HEK293 (cell line): ENCODE measurements around the gene CFAP73.
A peak's percentile ranks its signal among the peaks of the same experiment; 100 is the strongest.

ENCODE experiments used
- CTCF ChIA-PET: fragments of 350-600 bp; formaldehyde crosslinking; extraction: SDS; loops from one replicate; lab custom pipeline; 2021; ENCODE audit warnings: antibody characterized with exemption; lab: Yijun Ruan, JAX
- POLR2A ChIA-PET: fragments of 300-600 bp; formaldehyde crosslinking; extraction: SDS; loops from one replicate; lab custom pipeline; 2020; ENCODE audit warnings: antibody characterized with exemption, inconsistent platforms; lab: Yijun Ruan, JAX
- H3K27ac ChIP-seq: fragments of 200-500 bp; sonication (Bioruptor generic); 2 replicates; pipeline ENCODE4 v1.5.1; 2014; ENCODE audit warnings: low read depth, low read length, control low read depth, inconsistent platforms; ENCODE audit errors: extremely low read depth
- H3K36me3 ChIP-seq, 2 experiments: fragments of 200-500 bp in 1 of 2; sonication (Bioruptor generic) in 1 of 2; 1 replicate in 1 of 2; 2 replicates in 1 of 2; pipeline ENCODE4 v1.5.1; 2014 to 2017; ENCODE audit warnings: inconsistent platforms in 2 of 2, low read length in 2 of 2; ENCODE audit not compliant: control insufficient read depth in 2 of 2, insufficient read depth in 1 of 2
- H3K4me1 ChIP-seq: fragments of 200-500 bp; sonication (Bioruptor generic); 2 replicates; pipeline ENCODE4 v1.5.1; 2014; ENCODE audit warnings: mild to moderate bottlenecking, low read length, inconsistent platforms; ENCODE audit not compliant: control insufficient read depth, insufficient read depth
- H3K4me3 ChIP-seq: 2 replicates; pipeline ENCODE4 v1.5.1; 2011; ENCODE audit warnings: low read depth, mild to moderate bottlenecking, control low read depth, low read length, moderate library complexity
- H3K9me3 ChIP-seq: fragments of 200-500 bp; sonication (Bioruptor generic); 2 replicates; pipeline ENCODE4 v1.5.1; 2014; ENCODE audit warnings: low read depth, low read length, inconsistent platforms; ENCODE audit not compliant: control insufficient read depth, insufficient read depth
- AEBP2 ChIP-seq: fragments of 450-650 bp; formaldehyde crosslinking; IDR thresholded peaks from 2 replicates; pipeline ENCODE4 v1.5.1; 2016; ENCODE audit warnings: missing biosample characterization, missing genetic modification characterization, borderline replicate concordance
- ATF2 ChIP-seq: fragments of 450-650 bp; formaldehyde crosslinking; IDR thresholded peaks from 2 replicates; pipeline ENCODE4 v1.5.1; 2016; ENCODE audit warnings: missing biosample characterization, missing genetic modification characterization, low read depth
- GFI1B ChIP-seq: fragments of 450-650 bp; formaldehyde crosslinking; IDR thresholded peaks from 2 replicates; pipeline ENCODE4 v1.5.1; 2016; ENCODE audit warnings: missing biosample characterization, missing genetic modification characterization
- GLIS1 ChIP-seq: fragments of 450-650 bp; formaldehyde crosslinking; IDR thresholded peaks from 2 replicates; pipeline ENCODE4 v1.5.1; 2016; ENCODE audit warnings: missing biosample characterization, missing genetic modification characterization
- HOXA7 ChIP-seq: sonication (generic); formaldehyde crosslinking; IDR thresholded peaks from 2 replicates; pipeline ENCODE4 v1.8.1; 2022; ENCODE audit warnings: missing genetic modification reagents, borderline replicate concordance
- KLF10 ChIP-seq: fragments of 450-650 bp; IDR thresholded peaks from 2 replicates; pipeline ENCODE4 v1.5.1; 2018; ENCODE audit warnings: missing biosample characterization, mild to moderate bottlenecking, missing genetic modification characterization
- SCRT2 ChIP-seq: fragments of 450-650 bp; formaldehyde crosslinking; IDR thresholded peaks from 2 replicates; pipeline ENCODE4 v1.5.1; 2016; ENCODE audit warnings: missing biosample characterization, missing genetic modification characterization
- SETDB1 ChIP-seq: IDR thresholded peaks from one replicate; pipeline ENCODE4 v1.6.1; 2017; ENCODE audit warnings: mild to moderate bottlenecking, low read length, moderate library complexity, mixed read lengths; ENCODE audit not compliant: insufficient read length
- ZBTB17 ChIP-seq: fragments of 450-650 bp; formaldehyde crosslinking; IDR thresholded peaks from 2 replicates; pipeline ENCODE4 v1.5.1; 2016; ENCODE audit warnings: missing biosample characterization, missing genetic modification characterization
- ZBTB21 ChIP-seq: fragments of 450-650 bp; formaldehyde crosslinking; IDR thresholded peaks from 2 replicates; pipeline ENCODE4 v1.5.1; 2017; ENCODE audit warnings: missing biosample characterization, missing genetic modification characterization
- ZBTB48 ChIP-seq: fragments of 450-650 bp; formaldehyde crosslinking; IDR thresholded peaks from 2 replicates; pipeline ENCODE4 v1.5.1; 2016; ENCODE audit warnings: missing biosample characterization, missing genetic modification characterization
- ZBTB49 ChIP-seq: fragments of 450-650 bp; formaldehyde crosslinking; IDR thresholded peaks from 2 replicates; pipeline ENCODE4 v1.5.1; 2016; ENCODE audit warnings: missing biosample characterization, missing genetic modification characterization, low read depth
- ZIC2 ChIP-seq: fragments of 450-650 bp; formaldehyde crosslinking; IDR thresholded peaks from 2 replicates; pipeline ENCODE4 v1.5.1; 2016; ENCODE audit warnings: missing biosample characterization, missing genetic modification characterization
- ZNF121 ChIP-seq: fragments of 450-650 bp; formaldehyde crosslinking; IDR thresholded peaks from 2 replicates; pipeline ENCODE4 v1.5.1; 2016; ENCODE audit warnings: missing biosample characterization, missing genetic modification characterization
- ZNF311 ChIP-seq: fragments of 450-650 bp; formaldehyde crosslinking; IDR thresholded peaks from 2 replicates; pipeline ENCODE4 v1.5.1; 2017; ENCODE audit warnings: missing biosample characterization, missing genetic modification characterization, borderline replicate concordance
- ZNF561 ChIP-seq: fragments of 450-650 bp; IDR thresholded peaks from 2 replicates; pipeline ENCODE4 v1.5.1; 2018; ENCODE audit warnings: missing biosample characterization, missing genetic modification characterization, borderline replicate concordance
- ZNF664 ChIP-seq: fragments of 450-650 bp; formaldehyde crosslinking; IDR thresholded peaks from 2 replicates; pipeline ENCODE4 v1.5.1; 2016; ENCODE audit warnings: missing biosample characterization, missing genetic modification characterization
- ZNF677 ChIP-seq: fragments of 450-650 bp; IDR thresholded peaks from 2 replicates; pipeline ENCODE4 v1.5.0; 2018; ENCODE audit warnings: missing biosample characterization, mild to moderate bottlenecking, missing genetic modification characterization, moderate library complexity
- ZSCAN30 ChIP-seq: fragments of 450-650 bp; IDR thresholded peaks from 2 replicates; pipeline ENCODE4 v1.5.1; 2018; ENCODE audit warnings: missing biosample characterization, mild to moderate bottlenecking, missing genetic modification characterization, moderate library complexity

The CFAP73 gene

GRCh38 chr12:113200021-113200797 is 50.7 kb downstream of the CFAP73 start:
- H3K4me1 ChIP-seq = no peaks in the 10 kb centered on the region
- no peak overlapping the region for H3K4me3 ChIP-seq
- no peaks in the 10 kb centered on the region for H3K9me3 ChIP-seq
- no peaks in the 10 kb centered on the region for H3K36me3 ChIP-seq
- CTCF ChIA-PET = interaction anchor here (1.5 kb wide), 1 partner anchor 225 kb away, joined by 4 read pairs; no protein-coding TSS in a partner anchor
- POLR2A ChIA-PET = no interaction called here
- TF ChIP-seq ZBTB17 (tag by site-specific recombination) = no peak
- TF ChIP-seq ZNF664 (tag by site-specific recombination) = 0 out of 2 replicates have a peak, but pooled peaks have one; percentile 61
- peak; percentile 68 for TF ChIP-seq GLIS1 (tag by site-specific recombination)
- H3K27ac ChIP-seq = no peak overlapping the region

- CTCF ChIA-PET = interaction anchor here (1.5 kb wide), 1 partner anchor 224 kb away, joined by 4 read pairs; no protein-coding TSS in a partner anchor
- H3K36me3 ChIP-seq = no peaks in the 10 kb centered on the region
- POLR2A ChIA-PET = no interaction called here
Measured at GRCh38 chr12:113201187-113202177, 52.0 kb downstream of the CFAP73 start.

GRCh38 chr12:113202300-113203075 is 53.0 kb downstream of the CFAP73 start:
- no peak overlapping the region for H3K27ac ChIP-seq
- no peaks in the 10 kb centered on the region for H3K9me3 ChIP-seq
- H3K4me3 ChIP-seq = no peak overlapping the region
- H3K36me3 ChIP-seq = no peaks in the 10 kb centered on the region
- ChIA-PET CTCF (interaction anchor here (0.6 kb wide), 1 partner anchor 108 kb away, joined by 3 read pairs; no protein-coding TSS in a partner anchor), POLR2A (interaction anchor here (1.0 kb wide), 1 partner anchor 19 kb away, joined by 3 read pairs; no protein-coding TSS in a partner anchor)
- H3K4me1 ChIP-seq = no peaks in the 10 kb centered on the region
- TF ChIP-seq ZSCAN30 (tag by site-specific recombination) (no peak), ZNF677 (tag by site-specific recombination) (no peak), ATF2 (tag by site-specific recombination) (no peak), SETDB1 (no peak), HOXA7 (CRISPR knock-in tag) (no peak), ZNF561 (tag by site-specific recombination) (no peak), ZNF121 (tag by site-specific recombination) (no peak), ZBTB21 (tag by site-specific recombination) (no peak), ZNF311 (tag by site-specific recombination) (no peak), GFI1B (no peak), SCRT2 (tag by site-specific recombination) (no peak)

More at GRCh38 chr12:113201187-113202177, 52.0 kb downstream of the CFAP73 start:
- H3K9me3 ChIP-seq = no peaks in the 10 kb centered on the region
- TF ChIP-seq ZBTB49 (tag by site-specific recombination) (no peak), GLIS1 (tag by site-specific recombination) (peak; percentile 25; the same call in 1 of the 2 replicates), ZBTB48 (tag by site-specific recombination) (no peak), AEBP2 (tag by site-specific recombination) (no peak), ZIC2 (tag by site-specific recombination) (0 out of 2 replicates have a peak, but pooled peaks have one; percentile 12), KLF10 (tag by site-specific recombination) (no peak)
- H3K4me1 ChIP-seq = no peaks in the 10 kb centered on the region
- no peak overlapping the region for H3K27ac ChIP-seq
- no peak overlapping the region for H3K4me3 ChIP-seq
